ENCODE data around the gene KIF21B.

- TF ChIP-seq EZH2 (IDR thresholded peaks at IDR 0.05; ENCODE audit: low read depth, unreplicated experiment) (no peak), CTCF (conservative IDR thresholded peaks at IDR 0.05; ENCODE audit: low read depth in 2 of 2) (no peak), POLR2AphosphoS5 (IDR thresholded peaks at IDR 0.05; ENCODE audit: low read depth) (no peak), REST (IDR thresholded peaks at IDR 0.05; ENCODE audit: unreplicated experiment) (no peak), CREB1 (CRISPR knock-in tag; IDR thresholded peaks at IDR 0.05; ENCODE audit: low read depth) (no peak)
Measured at GRCh38 chr1:201024625-201024998, 1.1 kb upstream of the KIF21B start.

Measured in GM23338 (cell line).